AG08395 (cell line): ENCODE data around the gene TSPAN1.

Source experiments
- DNase-seq: peaks from one replicate; pipeline ENCODE4 v3.0.0; 2012; ENCODE audit warnings: mixed read lengths, low spot score

TSPAN1 gene

DNA sequence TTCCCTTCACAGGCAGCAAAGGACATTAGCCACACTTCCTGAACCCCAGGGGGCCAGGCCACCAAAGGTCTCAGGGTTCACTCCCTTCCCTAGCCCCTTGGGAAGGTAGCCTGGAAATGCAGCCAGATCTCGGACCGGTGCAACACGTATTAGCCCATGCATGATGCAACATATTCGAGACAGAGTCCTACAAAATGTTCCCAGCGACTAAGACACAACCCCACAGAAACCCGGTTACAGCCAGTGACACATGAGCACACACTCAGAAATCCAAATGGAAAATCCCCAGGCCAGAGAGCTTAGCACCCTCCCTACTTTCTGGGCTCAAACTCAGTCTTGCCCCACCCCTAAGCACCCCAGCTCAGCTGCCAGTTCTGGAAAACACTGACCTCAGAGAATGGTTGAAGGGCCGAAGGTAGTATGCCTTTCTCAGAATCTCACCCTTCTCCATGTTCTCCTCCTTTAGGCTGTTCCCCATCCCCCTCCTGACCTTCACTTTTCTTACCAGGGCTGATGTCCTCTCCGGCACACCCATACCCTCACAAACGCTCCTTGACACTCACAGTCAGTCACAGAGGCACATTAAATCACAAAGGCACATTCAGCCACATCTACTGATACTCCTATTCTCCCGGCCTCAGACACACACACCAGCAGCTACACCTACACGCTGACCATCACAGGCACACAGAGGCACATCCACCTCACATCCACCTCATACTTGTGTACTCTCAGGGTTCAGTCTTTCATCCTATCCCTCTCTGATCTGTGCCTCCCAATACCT, at the start of gene TSPAN1:
TSPAN1 (plus strand) TSS at position 640 of the 784 bp plus-strand sequence. CDS start 6,021 bp downstream, outside the sequence.
- peak; percentile 51 for DNase-seq

GRCh38 chr1:46128344-46128743, 46.5 kb upstream of the TSPAN1 start:
- DNase-seq: no peak

DNA sequence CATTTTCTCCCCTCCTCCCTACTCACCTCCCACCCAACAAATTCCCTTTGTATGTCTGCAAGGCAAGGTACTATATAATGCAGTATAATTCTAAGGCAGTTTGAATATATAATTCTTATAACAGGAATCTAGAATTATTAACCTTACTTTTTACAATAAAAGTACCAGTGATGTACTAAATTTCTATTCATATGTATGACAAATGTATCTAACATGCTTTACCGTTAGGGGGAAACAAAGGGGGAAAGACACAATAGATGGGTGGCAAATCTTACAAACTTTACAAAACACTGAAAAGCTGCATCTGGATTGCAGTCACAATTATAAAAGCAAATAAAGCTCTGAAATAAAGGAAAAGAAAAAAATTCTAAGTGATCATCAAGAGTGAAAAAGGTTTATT, 44.8 kb upstream of the TSPAN1 start:
- no peak for DNase-seq

- DNase-seq: no peak
Observed at GRCh38 chr1:46130606-46131005, 44.3 kb upstream of the TSPAN1 start.

DNA sequence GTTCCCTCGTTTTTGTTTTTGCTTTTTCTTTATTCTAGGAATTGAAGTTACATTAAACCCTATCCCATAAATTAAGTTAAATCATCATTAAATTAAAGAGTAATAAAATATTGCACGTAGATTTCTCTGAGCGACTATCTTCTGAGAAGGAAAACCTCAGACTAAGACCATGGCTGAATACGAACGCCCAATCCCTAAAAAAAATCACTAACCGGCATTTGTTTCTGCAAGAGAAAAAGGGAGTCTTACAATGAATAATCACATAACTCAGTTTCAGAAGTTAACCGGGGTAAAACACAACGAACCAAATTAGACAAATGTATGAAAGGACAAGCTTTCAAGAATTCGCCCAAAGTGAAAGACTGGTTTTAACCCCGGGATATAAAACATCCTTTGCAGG, 43.8 kb upstream of the TSPAN1 start:
- no peak for DNase-seq

- no peak for DNase-seq
Observed at GRCh38 chr1:46131712-46132528, 43.0 kb upstream of the TSPAN1 start.

- DNase-seq: peak; percentile 99
Observed at GRCh38 chr1:46132529-46133180, 42.2 kb upstream of the TSPAN1 start, which contains the start of gene PIK3R3. Gene PIK3R3, minus strand, starts transcription at chr1:46132629. Its CDS starts 677 bp downstream, at chr1:46131952.

DNA sequence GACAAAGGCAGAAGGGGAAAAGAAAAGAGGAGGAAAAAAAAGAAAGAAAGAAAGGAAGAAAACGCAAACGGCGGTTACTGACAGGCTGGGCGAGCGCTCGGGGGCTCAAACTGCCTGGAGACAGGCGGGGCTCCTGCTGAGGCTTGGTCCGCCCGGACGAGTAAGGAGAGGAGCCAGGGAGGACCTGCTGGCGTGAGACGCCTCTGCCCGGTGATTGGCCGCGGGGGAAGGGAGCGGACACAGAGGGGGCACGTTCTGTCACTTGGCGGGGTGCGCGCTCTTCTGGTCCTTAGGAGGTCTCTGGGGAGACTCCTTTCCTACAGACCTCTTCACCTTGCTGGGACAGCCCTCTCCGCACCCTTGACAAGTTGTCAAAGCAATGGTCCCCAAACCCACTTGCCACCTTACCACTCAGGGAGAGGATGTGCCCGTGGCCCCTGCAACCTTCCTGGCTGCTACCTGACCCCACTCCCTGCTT, 41.7 kb upstream of the TSPAN1 start:
- DNase-seq: peak; percentile 71

GRCh38 chr1:46133781-46134350, 41.0 kb upstream of the TSPAN1 start:
- DNase-seq: no peak

- DNase-seq: peak; percentile 25
Observed at GRCh38 chr1:46134660-46135331, 40.1 kb upstream of the TSPAN1 start.

GRCh38 chr1:46136711-46137110, 38.2 kb upstream of the TSPAN1 start:
- DNase-seq: no peak

DNA sequence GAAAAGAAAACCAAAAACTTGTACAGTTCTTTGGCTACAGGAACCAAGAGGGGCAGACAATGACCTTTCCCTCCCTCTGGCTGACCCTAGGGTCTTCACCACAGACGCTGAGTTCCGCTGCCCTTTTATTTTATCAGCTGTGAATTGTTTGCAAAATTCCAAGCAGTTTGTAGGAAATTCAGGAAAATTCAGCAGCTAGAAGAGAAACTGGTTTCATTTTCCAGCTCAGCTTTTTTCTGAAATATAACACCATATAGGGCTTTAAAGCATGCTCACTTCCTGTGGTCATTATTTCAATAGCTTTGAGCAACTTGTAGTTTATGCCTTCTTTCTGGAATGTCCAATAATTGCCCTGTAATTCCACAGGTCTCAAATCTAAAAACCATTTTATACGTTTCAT, 37.0 kb upstream of the TSPAN1 start:
- DNase-seq: no peak

- DNase-seq: no peak
Observed at GRCh38 chr1:46148318-46148717, 26.6 kb upstream of the TSPAN1 start.

GRCh38 chr1:46150085-46150484, 24.8 kb upstream of the TSPAN1 start:
- no peak for DNase-seq

- peak; percentile 79 for DNase-seq
Observed at GRCh38 chr1:46152016-46152415, 22.9 kb upstream of the TSPAN1 start.

DNA sequence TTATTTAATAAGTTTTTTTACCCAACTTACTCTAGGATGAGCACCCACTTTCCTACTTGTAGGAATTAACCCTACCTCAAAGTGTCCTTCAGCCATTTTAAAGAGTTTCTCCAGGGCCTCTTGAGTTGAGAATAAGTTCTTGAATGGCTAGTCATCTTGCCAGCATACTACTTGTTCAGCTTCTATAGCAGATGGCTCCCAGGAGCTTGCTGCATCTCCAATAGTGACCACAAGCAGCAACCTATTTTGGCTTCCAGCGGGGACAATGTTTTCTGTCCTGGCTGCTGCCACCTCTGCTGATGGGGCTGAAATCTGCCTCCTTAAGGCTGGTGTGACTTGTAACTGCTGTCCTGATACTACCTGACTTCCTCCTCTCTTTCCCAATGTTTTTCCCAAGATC, 21.7 kb upstream of the TSPAN1 start:
- DNase-seq: no peak

- no peak for DNase-seq
Observed at GRCh38 chr1:46153732-46154131, 21.2 kb upstream of the TSPAN1 start.

DNA sequence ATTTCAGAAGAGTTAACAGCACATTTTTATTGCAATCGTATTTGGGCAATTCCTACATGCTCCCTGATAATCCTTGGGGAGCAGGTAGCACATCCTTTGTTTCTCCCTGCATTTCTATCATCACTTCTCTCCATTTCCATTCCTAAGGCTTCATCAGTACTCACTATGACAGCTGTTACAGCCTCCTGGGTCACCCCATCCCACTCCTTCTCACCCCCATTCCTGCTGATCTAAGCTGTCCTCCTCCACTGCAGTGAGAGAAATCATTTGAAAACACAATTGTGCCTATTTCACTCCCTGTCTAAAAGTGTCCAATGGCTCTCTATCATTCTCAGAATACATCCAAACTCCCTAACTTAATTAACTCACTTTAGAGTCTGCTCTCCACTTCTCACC, 17.0 kb upstream of the TSPAN1 start:
- no peak for DNase-seq

- no peak for DNase-seq
Observed at GRCh38 chr1:46158312-46159281, 16.3 kb upstream of the TSPAN1 start.

DNA sequence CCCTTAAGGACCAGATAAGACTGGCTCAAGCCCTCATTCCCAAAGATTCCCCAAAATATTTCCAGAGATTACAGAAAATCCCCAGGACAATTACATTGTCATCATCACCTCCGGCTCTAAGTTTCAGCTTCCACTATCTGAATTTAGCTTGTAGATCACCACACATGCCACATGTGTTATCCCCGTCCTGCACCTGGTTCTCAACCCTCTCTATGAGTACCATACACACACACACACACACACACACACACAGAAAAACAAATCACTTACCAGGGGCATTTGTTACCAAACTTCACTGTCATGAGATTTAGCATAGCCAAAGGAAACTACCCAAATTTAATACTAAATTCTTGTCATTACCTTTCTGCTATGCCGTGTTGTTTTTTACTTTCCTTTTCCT, 15.4 kb upstream of the TSPAN1 start:
- DNase-seq: no peak
